DMS 273 (cell line): ENCODE results near the gene ATP6V0B.

ENCODE experiments used
- DNase-seq: peaks from one replicate; lab custom pipeline; 2025; ENCODE audit not compliant: unreplicated experiment; lab: John Stamatoyannopoulos, UW

Gene ATP6V0B

DNA sequence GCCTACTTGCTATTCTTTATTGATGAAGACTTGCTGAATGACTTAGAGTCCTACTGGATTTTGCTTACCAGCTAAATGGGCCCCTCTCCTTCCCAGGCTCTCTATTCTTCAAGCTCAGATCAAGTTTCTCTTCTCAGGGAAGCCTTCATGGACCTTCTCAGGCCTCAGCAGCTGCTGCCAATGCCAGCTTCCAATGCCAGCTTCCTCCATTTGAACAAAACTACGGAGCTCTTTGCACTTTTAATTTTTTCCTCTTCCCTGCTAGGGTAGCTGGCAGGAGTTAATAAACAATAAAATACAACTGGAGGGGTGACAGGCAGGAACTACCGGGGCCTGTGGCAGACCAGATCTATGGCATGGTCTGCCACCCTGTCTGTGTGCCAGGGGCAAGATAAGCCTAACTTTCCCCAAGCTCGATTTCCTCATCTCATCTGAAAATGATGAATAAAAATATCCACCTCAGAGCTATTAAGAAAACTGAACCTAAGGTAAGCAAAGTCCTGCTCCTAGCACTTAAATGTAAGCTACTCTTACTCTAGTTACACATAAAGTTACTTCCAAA lies 29.0 kb upstream of the ATP6V0B start:
- peak; percentile 41 for DNase-seq

DNA sequence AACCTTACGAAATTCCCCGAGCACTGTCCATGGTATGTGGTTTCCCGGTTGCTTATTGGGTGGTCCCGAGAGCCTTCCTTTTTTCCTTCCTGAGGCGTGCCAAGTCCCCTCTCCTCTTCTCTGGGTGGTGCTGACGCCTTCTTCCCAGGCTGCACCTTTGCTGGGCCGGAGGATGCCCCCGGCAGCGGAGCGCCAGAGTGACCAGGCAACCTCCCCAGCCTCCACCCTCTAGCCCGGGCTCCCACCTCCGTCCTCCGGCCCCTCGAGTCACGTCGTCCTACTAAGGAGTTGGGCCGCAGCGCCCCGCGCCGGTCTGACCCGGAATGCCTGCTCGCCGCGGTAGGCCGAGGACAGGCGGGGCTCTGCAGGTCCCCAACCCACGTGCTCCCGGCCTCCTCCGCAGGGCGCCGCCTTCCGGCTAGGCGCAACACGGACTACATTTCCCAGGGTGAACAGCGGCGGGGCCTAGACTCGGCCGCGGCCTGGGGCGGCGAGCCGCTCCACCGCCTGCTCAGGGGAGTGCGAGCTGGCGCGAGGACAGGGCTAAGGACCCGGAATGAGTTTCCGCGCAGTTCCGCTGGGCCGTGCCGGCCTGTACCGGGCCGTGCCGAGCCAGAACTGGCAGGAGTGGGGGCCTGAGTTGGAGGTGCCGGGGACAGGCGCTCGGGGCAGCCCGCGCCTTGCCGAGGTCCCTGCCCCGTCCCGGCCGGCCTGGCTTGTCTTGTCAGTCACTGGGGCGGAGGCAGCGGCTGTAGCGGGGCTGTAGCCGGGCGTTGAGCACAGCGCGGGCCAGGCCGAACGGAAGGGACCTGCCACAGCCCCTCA lies 28.3 kb upstream of the ATP6V0B start, which contains the start of gene IPO13:
TSS of gene IPO13 (plus strand) at position 715 of the 825 bp plus-strand sequence. CDS start 651 bp downstream, outside the sequence.
- peak; percentile 99 for DNase-seq

DNA sequence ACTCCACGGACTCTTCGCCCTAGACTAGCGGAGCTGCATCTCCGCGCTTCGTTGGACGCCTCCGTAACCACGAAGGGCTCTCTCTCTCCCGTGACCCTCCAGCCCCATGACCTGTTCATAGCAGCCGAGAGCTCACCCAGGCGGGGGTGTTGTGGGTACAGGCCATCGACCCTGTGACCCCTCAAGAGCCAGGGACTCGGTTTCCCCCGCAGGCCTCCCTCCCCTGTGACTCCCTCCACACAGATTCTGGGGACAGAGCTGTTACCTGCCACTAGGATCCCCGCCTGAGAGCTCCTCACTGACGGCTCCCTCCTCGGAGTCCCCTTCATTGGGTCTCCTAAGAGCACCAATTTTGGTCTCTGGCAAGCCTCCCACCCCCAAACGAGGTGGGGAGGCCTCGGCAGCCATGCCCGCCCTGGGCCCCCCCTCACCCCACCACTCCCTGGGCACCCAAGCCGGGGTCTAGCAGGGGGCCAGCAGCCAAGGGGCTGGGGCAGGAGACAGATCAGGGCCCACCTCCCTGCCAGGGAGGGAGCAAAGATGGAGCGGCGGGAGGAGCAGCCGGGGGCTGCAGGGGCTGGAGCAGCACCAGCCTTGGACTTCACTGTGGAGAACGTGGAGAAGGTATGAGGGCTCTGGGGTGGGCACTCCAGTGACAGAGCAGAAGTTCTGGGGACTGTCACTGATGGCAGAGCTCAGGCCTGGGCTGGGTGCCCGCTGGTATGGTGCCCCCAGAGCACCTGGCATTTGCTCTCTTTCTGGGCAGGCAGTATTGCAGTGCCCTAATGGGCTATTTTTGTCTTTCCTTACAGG lies 27.5 kb upstream of the ATP6V0B start:
- peak; percentile 55 for DNase-seq

DNA sequence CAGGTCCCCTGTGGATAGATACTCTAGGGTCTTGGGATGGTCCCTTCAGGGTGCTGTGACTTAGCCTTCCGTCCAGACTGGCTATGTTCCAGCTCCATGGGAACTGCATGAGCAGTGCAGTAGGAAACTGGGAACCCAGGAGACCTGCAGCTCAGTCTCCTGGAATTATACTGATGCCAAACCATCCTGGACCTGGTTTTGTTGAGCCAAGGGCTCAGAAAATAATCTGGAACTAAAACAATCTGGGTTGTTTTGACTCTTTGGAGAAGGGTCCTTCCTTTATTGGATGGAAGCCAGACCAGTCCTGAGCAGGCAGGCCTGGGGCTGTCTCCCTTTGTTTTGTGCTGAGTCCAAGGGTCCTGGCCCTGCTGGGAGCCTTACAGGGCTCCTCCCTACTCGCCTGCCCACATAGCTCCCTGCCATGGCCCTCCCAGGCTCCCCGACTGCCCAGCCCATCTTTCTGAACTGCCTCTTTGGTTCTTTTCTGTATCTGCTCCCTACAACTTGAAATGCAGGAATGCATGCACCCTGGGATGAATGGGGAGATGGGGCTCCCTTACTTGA lies 26.8 kb upstream of the ATP6V0B start:
- peak; percentile 62 for DNase-seq

DNA sequence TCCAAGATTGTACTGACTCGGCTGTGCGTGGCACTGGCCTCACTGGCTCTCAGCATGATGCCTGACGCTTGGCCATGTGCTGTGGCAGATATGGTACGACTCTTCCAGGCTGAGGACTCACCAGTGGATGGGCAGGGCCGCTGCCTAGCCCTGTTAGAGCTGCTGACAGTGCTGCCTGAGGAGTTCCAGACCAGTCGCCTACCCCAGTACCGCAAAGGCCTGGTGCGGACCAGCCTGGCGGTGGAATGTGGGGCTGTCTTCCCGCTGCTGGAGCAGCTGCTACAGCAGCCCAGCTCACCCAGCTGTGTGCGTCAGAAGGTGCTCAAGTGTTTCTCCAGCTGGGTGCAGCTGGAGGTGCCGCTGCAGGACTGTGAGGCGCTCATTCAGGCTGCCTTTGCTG lies 25.1 kb upstream of the ATP6V0B start:
- no peak for DNase-seq

DNA sequence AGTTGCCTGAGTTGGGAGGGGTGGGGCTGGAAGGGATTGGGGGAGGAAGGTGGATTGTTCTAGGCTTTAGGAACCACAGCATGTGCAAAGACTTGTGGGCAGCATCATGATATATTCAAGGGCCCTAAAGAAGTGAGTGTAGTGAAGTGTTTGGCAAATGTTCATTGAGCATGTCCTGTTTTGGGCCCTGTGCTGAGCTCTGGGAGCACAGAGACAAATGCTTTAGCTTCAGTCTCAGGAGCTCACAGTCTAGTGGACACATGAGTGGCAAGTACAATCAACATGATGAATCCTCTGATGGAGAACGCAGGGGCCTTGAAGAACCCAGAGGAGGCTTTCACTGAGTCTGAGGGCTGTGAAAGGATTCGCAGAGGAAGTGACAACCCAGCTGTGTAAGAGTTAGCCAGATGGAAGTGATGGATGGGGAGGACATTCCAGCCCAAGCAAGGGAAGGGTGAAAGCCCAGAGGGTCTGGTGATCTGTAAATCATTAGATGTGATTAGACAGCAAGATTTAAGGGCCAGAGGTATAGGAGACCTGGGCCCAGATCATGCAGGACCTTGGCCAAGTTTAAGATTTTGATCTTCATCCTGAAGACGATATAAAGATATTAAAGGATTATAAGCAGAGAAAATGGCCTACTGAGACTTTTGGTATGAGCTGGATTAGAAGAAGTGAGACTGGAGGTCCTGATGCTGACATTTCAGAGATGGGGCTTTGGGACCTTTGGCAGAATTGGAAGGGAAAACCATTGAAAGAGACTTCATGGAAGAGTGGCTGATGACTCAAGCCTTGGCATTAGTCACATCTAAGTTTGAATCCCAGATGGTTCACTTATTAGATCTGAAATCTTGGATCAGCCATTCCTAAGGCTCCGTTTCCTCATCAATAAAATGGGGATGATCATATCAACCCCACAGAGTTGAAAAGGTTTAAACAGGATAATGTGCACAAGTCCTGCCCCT lies 23.5 kb upstream of the ATP6V0B start:
- DNase-seq, result no peak

DNA sequence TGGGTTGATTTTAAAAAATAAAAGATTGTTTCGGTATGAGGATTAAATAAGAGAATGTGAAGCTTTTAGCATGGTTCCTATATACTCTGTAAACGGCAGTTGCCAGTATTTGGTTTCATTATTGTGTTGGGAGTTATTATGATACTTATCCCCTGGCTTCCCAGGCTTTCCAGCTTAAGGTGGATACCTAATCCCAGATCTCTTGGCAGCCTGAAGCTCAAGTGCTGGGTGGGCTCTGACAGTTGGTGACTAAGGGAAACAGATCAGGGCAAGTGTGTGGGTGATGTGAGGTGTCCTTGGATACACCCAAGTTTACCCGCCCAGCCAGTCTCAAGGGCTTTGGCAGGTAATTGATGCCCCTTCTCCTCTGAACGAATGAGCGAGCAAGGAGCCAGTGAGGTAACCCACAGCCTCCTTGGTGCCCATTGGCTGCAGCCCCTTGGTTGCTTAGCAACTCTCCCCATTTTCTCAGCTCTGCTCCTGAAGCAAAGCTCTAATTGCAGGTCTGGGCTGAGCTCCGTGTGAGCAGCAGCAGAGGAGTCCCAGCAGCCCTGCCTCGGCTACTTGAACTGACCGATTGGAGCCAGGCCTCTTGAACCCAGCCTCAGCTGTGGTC lies 21.9 kb upstream of the ATP6V0B start:
- peak; percentile 89 for DNase-seq

DNA sequence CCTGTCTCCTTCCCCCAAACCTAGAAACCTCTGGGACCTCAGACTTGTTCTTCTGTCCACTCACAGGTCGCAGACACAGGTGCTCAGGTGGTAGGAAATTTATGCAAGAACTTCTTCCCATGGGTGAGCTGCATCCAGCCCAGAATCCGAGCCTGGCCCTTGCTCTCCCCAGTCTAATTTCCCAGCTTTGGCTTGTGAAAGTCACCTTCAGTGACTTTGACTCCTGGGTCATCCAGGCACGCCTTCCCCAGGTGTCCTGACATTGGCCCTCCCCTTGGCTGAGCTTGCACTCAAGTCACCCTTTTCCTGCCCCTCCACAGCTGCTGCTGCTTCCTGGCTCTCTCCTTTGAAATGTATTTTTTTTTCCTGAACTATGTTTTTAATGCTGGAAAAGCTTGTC lies 21.4 kb upstream of the ATP6V0B start:
- DNase-seq, result no peak

DNA sequence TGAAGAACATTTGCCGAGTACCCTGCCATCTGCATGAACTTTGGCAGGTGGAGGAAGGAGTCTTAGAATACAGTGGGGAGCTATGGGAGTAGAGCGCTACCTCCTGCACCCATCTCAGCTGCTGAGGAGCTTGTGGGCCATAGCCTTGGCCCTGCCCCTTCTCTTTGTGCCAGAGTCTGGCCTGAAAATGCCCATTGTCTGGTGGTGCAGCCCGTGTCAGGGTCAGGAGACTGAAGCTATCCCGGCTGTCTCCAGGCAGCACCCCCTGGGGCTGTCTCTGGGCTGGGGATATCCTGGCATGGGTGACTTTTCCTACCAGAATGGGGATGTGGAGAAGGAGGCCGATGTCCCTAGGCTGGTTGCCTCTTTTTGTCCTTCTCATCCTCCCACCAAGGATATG lies 20.7 kb upstream of the ATP6V0B start:
- DNase-seq, result no peak

DNA sequence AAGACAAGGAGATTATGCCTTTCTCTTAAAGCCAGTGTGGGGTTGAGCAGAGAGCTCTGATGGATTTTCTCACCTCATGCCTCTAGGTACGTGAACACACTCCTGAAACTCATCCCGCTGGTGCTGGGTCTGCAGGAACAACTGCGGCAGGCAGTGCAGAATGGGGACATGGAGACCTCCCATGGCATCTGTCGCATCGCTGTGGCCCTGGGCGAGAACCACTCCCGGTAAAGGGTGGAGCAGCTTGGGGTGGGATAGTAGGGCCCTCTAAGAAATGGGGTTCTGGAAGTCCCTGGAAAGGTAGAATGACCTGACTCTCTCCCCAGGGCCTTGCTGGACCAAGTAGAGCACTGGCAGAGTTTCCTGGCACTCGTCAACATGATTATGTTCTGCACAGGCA lies 18.5 kb upstream of the ATP6V0B start:
- no peak for DNase-seq

DNA sequence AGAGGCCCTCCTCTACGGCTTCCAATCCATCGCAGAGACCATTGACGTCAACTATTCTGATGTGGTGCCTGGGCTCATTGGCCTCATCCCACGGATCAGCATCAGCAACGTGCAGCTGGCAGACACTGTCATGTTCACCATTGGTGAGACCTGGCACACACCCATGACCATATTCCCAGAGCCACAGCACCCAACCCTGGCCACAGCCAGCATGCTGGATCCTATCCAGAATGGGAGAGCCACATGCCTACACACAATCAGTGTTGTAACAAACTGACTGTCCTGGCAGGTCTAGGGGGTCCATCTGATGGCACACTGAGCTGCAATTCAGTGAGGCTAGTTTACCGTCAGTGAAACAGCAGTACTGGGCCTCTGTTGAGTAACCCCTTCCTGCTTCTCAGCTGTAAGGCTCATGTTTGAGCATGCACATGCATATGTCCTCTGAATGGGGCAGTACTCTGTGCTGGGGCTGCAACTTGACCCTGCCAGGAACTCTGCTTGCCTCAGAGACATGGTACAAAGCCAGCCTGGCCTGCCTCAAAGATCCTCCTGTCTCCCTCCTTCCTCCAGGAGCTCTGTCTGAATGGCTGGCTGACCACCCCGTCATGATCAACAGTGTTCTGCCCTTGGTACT lies 17.2 kb upstream of the ATP6V0B start:
- no peak for DNase-seq

DNA sequence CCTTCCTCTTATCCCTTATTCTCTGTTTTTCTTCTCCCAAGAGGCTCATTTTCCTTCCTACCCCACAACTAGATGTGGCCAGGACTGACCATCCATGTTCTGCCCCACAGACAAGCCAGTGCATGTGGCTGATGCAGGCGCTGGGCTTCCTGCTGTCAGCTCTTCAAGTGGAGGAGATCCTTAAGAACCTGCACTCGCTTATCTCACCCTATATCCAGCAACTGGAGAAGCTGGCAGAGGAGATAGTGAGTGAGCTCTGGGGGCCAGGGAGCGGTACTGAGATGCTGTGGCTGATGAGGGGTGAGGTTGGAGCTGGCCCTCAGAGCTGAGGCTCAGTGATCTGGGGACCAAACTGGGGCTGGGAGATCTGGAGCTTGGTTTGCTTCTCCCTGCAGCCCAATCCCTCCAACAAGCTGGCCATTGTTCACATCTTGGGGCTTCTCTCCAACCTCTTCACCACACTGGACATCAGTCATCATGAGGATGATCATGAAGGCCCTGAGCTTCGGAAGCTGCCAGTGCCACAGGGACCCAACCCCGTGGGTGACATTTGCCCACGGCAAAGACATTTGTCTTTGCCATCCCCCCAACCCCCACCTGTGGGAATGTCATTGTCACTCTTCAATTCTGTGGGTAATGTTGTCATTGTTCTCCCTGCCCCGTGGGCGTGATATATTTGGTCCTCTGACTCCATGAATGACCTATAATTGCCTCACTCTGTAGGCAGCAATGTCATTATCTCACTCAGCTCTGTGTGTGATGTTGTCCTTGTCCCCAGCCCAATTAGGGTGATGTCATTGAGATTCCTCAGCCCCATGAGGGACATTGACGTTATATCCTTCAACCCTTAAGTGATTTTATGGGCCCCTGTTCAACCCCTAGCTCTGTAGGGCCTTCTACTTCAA lies 16.2 kb upstream of the ATP6V0B start:
- no peak for DNase-seq

DNA sequence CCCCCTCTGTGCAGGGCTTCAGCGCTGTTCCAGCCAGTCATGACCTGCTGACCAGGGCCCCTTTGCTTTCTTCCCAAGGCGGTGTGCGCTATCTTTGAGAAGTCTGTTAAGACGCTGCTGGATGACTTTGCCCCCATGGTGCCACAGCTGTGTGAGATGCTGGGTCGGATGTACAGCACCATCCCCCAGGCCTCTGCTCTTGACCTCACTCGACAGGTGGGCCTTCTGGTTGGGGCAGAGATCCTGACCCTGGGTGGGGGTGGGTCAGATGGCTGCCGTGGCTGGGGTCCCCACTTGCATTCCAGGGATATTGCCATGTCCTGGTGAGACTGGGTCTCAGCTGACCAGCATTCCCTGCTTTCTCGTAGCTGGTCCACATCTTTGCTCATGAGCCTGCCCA lies 14.0 kb upstream of the ATP6V0B start:
- DNase-seq, result no peak

DNA sequence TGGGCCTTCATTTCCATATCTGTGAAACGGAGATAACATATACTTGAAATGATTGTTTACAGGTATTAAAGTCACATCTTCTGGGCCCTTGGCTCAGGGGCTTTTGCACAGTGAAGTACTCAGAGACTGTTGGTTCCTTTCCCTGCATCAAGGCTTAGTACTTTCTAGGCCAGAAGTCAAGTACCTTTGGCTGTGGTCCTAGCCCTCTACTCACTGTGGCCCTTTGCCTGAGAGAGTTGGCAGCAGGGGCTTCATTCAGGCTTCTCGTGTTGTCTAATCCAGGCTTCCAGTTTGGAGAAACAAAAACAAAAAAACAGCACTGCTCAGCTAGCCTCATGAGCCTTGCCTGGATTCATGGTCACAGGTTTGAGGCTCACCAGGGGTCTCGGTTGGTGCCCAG lies 13.1 kb upstream of the ATP6V0B start:
- DNase-seq, result no peak

DNA sequence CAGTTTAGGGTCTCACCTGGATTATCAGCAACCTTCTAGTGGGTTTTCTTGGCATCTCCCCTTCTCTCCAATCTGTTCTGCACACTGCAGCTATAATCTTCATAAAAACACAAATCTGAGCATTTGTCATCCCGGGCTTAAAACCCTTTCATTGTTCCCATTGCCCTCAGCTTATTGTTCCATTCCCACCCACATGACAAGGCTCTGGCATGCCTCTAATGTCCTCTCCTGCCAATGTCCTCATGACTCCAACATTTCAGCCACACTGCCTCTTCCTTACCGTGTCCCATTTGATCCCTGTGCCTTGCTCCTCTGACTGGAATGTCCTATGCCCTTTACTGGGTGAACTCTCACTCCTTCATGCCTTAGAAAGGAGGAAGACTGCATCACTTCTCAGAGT lies 12.4 kb upstream of the ATP6V0B start:
- DNase-seq, result no peak

DNA sequence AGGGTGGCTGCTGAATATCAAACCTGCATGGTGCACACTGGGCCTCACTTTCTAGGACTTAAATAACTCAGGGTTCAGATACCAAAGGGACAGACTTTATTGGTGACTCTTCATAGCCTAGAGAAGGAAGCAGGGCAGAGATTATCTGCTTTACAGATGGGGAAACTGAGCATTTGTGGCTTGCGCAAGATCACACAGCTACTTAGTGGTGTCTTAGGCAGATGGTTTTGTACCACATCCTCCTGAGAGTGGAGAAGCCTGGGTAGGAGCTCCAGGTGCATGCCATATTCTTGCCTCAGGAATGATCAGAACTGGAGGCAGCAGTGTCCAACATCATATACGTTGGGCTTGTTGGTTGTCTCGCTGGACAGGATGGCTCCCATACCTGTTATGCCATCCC lies 11.8 kb upstream of the ATP6V0B start:
- DNase-seq, result no peak

DNA sequence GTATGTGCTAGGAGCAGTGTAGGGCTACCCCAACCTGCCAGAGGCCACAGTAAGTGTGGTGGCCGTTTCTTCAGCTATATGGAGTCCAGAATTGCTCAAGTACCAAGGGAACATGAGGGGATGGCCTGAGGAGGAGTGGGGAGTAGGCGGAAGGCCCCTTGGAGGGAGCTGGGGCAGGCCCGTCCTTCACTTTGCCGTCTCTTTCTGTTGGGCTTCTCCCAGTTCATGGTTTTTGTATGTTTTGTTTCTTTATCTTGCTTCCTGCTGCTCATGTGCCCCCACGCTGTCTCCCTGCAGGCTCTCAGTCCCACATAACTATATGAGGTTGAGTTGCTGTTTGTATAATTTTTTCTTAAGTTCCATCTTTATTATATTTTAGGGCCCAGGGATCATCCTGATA lies 10.9 kb upstream of the ATP6V0B start:
- no peak for DNase-seq

DNA sequence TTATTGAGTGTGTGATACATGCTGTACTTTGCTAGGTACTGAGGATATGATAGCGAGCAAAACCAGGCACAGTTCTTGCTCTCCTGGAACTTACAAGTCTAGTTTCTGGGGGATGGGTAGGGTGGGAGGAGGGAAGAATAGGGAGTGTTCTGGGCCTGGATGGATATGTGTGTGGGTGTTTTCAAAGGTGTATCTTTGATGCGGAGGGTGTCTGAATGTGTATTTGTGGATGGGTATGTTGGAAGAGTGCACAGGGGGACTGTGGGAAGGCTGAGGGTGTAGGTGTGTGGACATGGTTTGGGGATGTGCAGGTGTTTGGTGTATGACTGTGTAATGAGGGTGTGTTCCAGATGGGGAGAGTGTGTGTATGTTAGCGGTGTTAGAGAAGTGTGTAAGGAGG lies 9.4 kb upstream of the ATP6V0B start:
- no peak for DNase-seq
